Transverse colon (tissue), 4 donors: ENCODE measurements around the gene GINS1. TPM values are rescaled to one million over a fixed set of nuclear protein-coding genes. Genes with fewer than 3 reads are reported as not detected.

Source experiments
- DNase-seq: peaks from one replicate; pipeline ENCODE4 v3.0.0-alpha.2; 2019
- H3K27ac ChIP-seq, 4 donors: fragments of 200-600 bp; sonication (generic); 2 replicates each; pipeline ENCODE4 v1.5.1; 2016 to 2018; ENCODE audit warnings: inconsistent platforms in 4 of 4
- H3K27me3 ChIP-seq: fragments of 200-600 bp; sonication (generic); 2 replicates; pipeline ENCODE4 v1.5.1; 2017; ENCODE audit warnings: inconsistent platforms
- H3K36me3 ChIP-seq, 4 donors: fragments of 200-600 bp; sonication (generic); 2 replicates each; pipeline ENCODE4 v1.5.1; 2017 to 2019; ENCODE audit warnings: inconsistent platforms in 4 of 4
- H3K4me1 ChIP-seq, 4 donors: fragments of 200-600 bp; sonication (generic); 2 replicates each; pipeline ENCODE4 v1.5.1; 2017 to 2020; ENCODE audit warnings: inconsistent platforms in 4 of 4
- H3K4me3 ChIP-seq, 4 donors: fragments of 200-600 bp; sonication (generic); 1 replicate in 1 of 4; 2 replicates in 3 of 4; pipeline versions ENCODE4 v1.5.1 to v1.6.1; 2017 to 2019; ENCODE audit warnings: inconsistent platforms in 4 of 4
- H3K9me3 ChIP-seq, 2 donors: fragments of 200-600 bp; sonication (generic); 2 replicates each; pipeline ENCODE4 v1.5.1; 2017 to 2019; ENCODE audit warnings: inconsistent platforms in 2 of 2
- CTCF ChIP-seq, 5 experiments: fragments of 200-600 bp in 3 of 5; fragments of 450-650 bp in 2 of 5; sonication (generic) in 3 of 5; IDR thresholded peaks; 1 replicate in 2 of 5; 2 replicates in 3 of 5; pipeline ENCODE4 v1.5.1; 2016 to 2017; ENCODE audit warnings: antibody characterized with exemption in 5 of 5, inconsistent platforms in 3 of 5, mild to moderate bottlenecking in 2 of 5, moderate library complexity in 1 of 5
- EP300 ChIP-seq: sonication (generic); formaldehyde crosslinking; IDR thresholded peaks from one replicate; pipeline ENCODE4 v1.6.1; 2017; ENCODE audit warnings: antibody characterized with exemption, low read depth
- POLR2A ChIP-seq: fragments of 450-650 bp; IDR thresholded peaks from one replicate; pipeline ENCODE4 v1.6.1; 2016; ENCODE audit warnings: antibody characterized with exemption, mild to moderate bottlenecking, moderate library complexity
- POLR2AphosphoS5 ChIP-seq, 3 donors: sonication (generic); formaldehyde crosslinking; IDR thresholded peaks; one replicate each; pipeline ENCODE4 v1.6.1; 2016; ENCODE audit warnings: antibody characterized with exemption in 3 of 3
- WGBS, 2 donors: methylation state at CpG; one replicate each; pipeline ENCODE4 v1.1.5; 2018; ENCODE audit warnings: low coverage in 1 of 2; 5-methylcytosine and 5-hydroxymethylcytosine counted together
- in situ Hi-C, 4 donors: fragments of 200-750 bp; cut with MboI; loops; one replicate each; pipeline versions ENCODE4 v1.15.0 to v1.15.1; 2017; ENCODE audit warnings: low sequenced_read_pairs in 3 of 4, low pct_ligation_motif_present in 1 of 4, low pct_unique_long_range_greater_than_20kb in 1 of 4
- intact Hi-C: fragments of 100-400 bp; cut with DNase I; formaldehyde crosslinking; loops from one replicate; pipeline ENCODE4 v1.15.1; 2023; ENCODE audit warnings: low total_unique reads
- total RNA-seq, 4 donors: library from RNA; depleted of rRNA; stranded (reverse); fragments of >200 nt; gene quantifications; one replicate each; pipeline ENCODE4 v1.1.0, GENCODE V29; 2016

The GINS1 gene
- total RNA-seq, 4 donors from 2014 or later, result 1.3 to 1.4 TPM; not detected in 2

DNA sequence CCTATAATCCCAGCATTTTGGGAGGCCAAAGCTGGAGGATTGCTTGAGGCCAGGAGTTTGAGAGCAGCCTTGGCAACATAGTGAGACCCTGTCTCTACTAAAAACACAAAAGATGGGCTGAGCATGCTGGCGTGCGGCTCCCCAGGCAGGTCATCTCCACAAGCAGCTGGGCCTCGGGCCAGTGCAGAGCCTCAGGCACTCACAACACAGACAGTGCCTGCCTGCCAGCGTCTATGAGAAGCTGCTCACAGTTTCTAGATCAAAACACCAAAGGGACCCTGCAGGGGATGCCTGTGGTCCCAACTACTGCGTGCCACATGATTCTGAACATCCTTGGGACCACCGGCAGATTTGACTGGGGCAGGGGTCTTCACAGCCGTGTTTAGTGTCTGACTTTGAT lies 59.4 kb downstream of the GINS1 start:
- 90% methylated on average over 7 of the region's 7 CpGs; no CpG with 5 or more reads in 1 of the 2 donors for WGBS, 2 donors
- intact Hi-C loops, result no loop called here

GRCh38 chr20:25467441-25467840 lies 60.0 kb downstream of the GINS1 start:
- WGBS, 2 donors, result 85 to 92% methylated on average over 6 to 8 of the region's 8 CpGs
- no peaks in the 10 kb centered on the region for H3K4me1 ChIP-seq
- TF ChIP-seq POLR2AphosphoS5 (IDR thresholded peaks at IDR 0.05) (no peak), EP300 (no peak), CTCF (IDR thresholded peaks at IDR 0.05) (no peak), POLR2A (no peak)
- H3K27me3 ChIP-seq, result no peaks in the 10 kb centered on the region
- no peak overlapping the region for H3K4me3 ChIP-seq
- no peak for DNase-seq
- in situ Hi-C loops (loop anchor here in 1 of 4 donors (25.0 kb wide), 1 partner anchor 95 kb away; no protein-coding TSS in a partner anchor), intact Hi-C loops (no loop called here)
- H3K27ac ChIP-seq, result no peak overlapping the region
- H3K9me3 ChIP-seq, result no peaks in the 10 kb centered on the region
- no peaks in the 10 kb centered on the region for H3K36me3 ChIP-seq

More for the DNA sequence above, 59.4 kb downstream of the GINS1 start:
- TF ChIP-seq POLR2A (no peak), CTCF (IDR thresholded peaks at IDR 0.05) (no peak), POLR2AphosphoS5 (IDR thresholded peaks at IDR 0.05) (no peak), EP300 (no peak)
- in situ Hi-C loops, result loop anchor here in 1 of 4 donors (25.0 kb wide), 1 partner anchor 95 kb away; no protein-coding TSS in a partner anchor
- H3K4me1 ChIP-seq, result no peaks in the 10 kb centered on the region
- no peak for DNase-seq
- no peaks in the 10 kb centered on the region for H3K27me3 ChIP-seq
- H3K9me3 ChIP-seq, result no peaks in the 10 kb centered on the region
- H3K36me3 ChIP-seq, result no peaks in the 10 kb centered on the region
- no peak overlapping the region for H3K4me3 ChIP-seq
- H3K27ac ChIP-seq, result no peak overlapping the region

- intact Hi-C loops, result no loop called here
- TF ChIP-seq CTCF (IDR thresholded peaks at IDR 0.05) (no peak), POLR2AphosphoS5 (IDR thresholded peaks at IDR 0.05) (no peak), EP300 (no peak), POLR2A (no peak)
- in situ Hi-C loops, result loop anchor here in 1 of 4 donors (25.0 kb wide), 1 partner anchor 94 kb away; no protein-coding TSS in a partner anchor
- Histone ChIP-seq H3K27me3 (no peaks in the 10 kb centered on the region), H3K4me3 (no peak overlapping the region), H3K4me1 (no peaks in the 10 kb centered on the region), H3K9me3 (no peaks in the 10 kb centered on the region), H3K27ac (no peak overlapping the region), H3K36me3 (no peaks in the 10 kb centered on the region)
- no peak for DNase-seq
- WGBS, 2 donors, result 95 to 100% methylated on average over 2 to 18 of the region's 18 CpGs
Measured at GRCh38 chr20:25468126-25469075, 60.9 kb downstream of the GINS1 start.

DNA sequence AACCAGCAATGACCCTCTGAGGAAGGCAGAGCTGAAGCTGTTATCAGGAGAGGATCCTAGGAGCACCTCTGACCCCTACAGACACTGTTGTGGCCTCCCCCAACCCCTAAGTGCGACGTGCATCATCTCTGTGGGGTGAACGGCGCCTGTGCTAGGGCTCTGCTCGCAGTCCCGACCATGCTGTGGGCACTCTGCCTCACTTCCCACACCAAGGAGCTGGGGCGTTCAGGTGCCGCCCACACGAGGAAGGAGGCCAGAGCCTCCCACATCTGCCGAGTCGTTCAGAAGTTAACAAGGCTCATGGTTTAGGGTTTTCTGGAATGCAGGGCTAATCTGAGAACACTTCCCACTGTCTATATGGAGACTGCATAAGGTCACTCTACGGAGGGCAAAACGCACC lies 62.1 kb downstream of the GINS1 start:
- no peak for TF ChIP-seq CTCF (IDR thresholded peaks at IDR 0.05)
- no peak for TF ChIP-seq POLR2AphosphoS5 (IDR thresholded peaks at IDR 0.05)

More for the DNA sequence above, 62.1 kb downstream of the GINS1 start:
- Histone ChIP-seq H3K27me3 (no peaks in the 10 kb centered on the region), H3K9me3 (no peaks in the 10 kb centered on the region), H3K27ac (no peak overlapping the region), H3K4me3 (no peak overlapping the region), H3K4me1 (no peaks in the 10 kb centered on the region), H3K36me3 (no peaks in the 10 kb centered on the region)
- intact Hi-C loops, result no loop called here
- in situ Hi-C loops, result loop anchor here in 1 of 4 donors (25.0 kb wide), 1 partner anchor 93 kb away; no protein-coding TSS in a partner anchor
- WGBS, 2 donors, result 87% methylated on average over 13 of the region's 13 CpGs; no CpG with 5 or more reads in 1 of the 2 donors
- no peak for DNase-seq
